K562 (cell line): Measurements from ENCODE around the gene GRIA1.

Experiments used
- BHLHE40 ChIP-seq: IDR thresholded peaks from 2 replicates; pipeline ENCODE4 v1.6.1; 2011; ENCODE audit warnings: low read length, improper control_type of control experiment
- CREM ChIP-seq: IDR thresholded peaks from 2 replicates; pipeline ENCODE4 v1.6.1; 2014; ENCODE audit warnings: antibody characterized with exemption, low read depth
- ERF ChIP-seq: fragments of 450-650 bp; formaldehyde crosslinking; IDR thresholded peaks from 2 replicates; pipeline ENCODE4 v1.4.0; 2020; ENCODE audit warnings: mild to moderate bottlenecking, mixed read lengths
- LEF1 ChIP-seq: fragments of 450-650 bp; IDR thresholded peaks from 2 replicates; pipeline ENCODE4 v1.6.1; 2016; ENCODE audit warnings: mild to moderate bottlenecking
- MYBL2 ChIP-seq, 2 experiments: fragments of 450-650 bp in 1 of 2; sonication (generic) in 1 of 2; formaldehyde crosslinking in 1 of 2; IDR thresholded peaks; 2 replicates each; pipeline versions ENCODE4 v1.6.1 to v1.8.1; 2017 to 2022; ENCODE audit warnings: borderline replicate concordance in 1 of 2, inconsistent platforms in 1 of 2, low read depth in 1 of 2, mild to moderate bottlenecking in 1 of 2, missing genetic modification reagents in 1 of 2, moderate library complexity in 1 of 2
- MYC ChIP-seq, 2 experiments: fragments of 250-450 bp in 1 of 2; sonication (Bioruptor Pico) in 1 of 2; IDR thresholded peaks; 2 replicates each; pipeline versions ENCODE4 v1.5.1 to v1.6.1; 2012 to 2021; ENCODE audit warnings: low read depth in 2 of 2, borderline replicate concordance in 1 of 2, improper control_type of control experiment in 1 of 2, low read length in 1 of 2, mild to moderate bottlenecking in 1 of 2, moderate library complexity in 1 of 2
- RCOR1 ChIP-seq, 2 experiments: IDR thresholded peaks; 2 replicates each; pipeline ENCODE4 v1.6.1; 2012; ENCODE audit warnings: low read depth in 2 of 2, low read length in 2 of 2, borderline replicate concordance in 1 of 2, improper control_type of control experiment in 1 of 2
- SREBF2 ChIP-seq: sonication (generic); formaldehyde crosslinking; IDR thresholded peaks from 2 replicates; pipeline ENCODE4 v1.4.0; 2020; ENCODE audit warnings: mild to moderate bottlenecking, missing genetic modification reagents
- ZNF217 ChIP-seq: sonication (generic); formaldehyde crosslinking; IDR thresholded peaks from 2 replicates; pipeline ENCODE4 v1.8.0; 2022; ENCODE audit warnings: mild to moderate bottlenecking, missing genetic modification reagents
- ZNF280B ChIP-seq: fragments of 250-450 bp; sonication (Bioruptor Pico); IDR thresholded peaks from 2 replicates; pipeline ENCODE4 v1.5.1; 2021; ENCODE audit warnings: mild to moderate bottlenecking
- ZNF830 ChIP-seq: fragments of 250-450 bp; sonication (Bioruptor Pico); IDR thresholded peaks from 2 replicates; pipeline ENCODE4 v1.5.0; 2021; ENCODE audit warnings: mild to moderate bottlenecking
- TF ChIP-seq, protein P1 (sequence below): fragments of 150-350 bp; IDR thresholded peaks from 2 replicates; pipeline ENCODE4 v1.6.1; 2014; ENCODE audit warnings: low read depth, mild to moderate bottlenecking, low read length, borderline replicate concordance
- TF ChIP-seq, protein P2 (sequence below), 3 experiments: IDR thresholded peaks in 2 of 3; conservative IDR thresholded peaks in 1 of 3; 2 replicates each; pipeline ENCODE4 v1.5.1; 2011 to 2012; ENCODE audit warnings: low read length in 3 of 3, mild to moderate bottlenecking in 3 of 3, control low read depth in 2 of 3, improper control_type of control experiment in 1 of 3, inconsistent platforms in 1 of 3, low read depth in 1 of 3, mixed read lengths in 1 of 3, moderate library complexity in 1 of 3; ENCODE audit not compliant: insufficient read depth in 2 of 3
- TF ChIP-seq, protein P3 (sequence below): sonication (generic); formaldehyde crosslinking; IDR thresholded peaks from 2 replicates; pipeline ENCODE4 v1.8.0; 2022; ENCODE audit warnings: mild to moderate bottlenecking, missing genetic modification reagents

GRCh38 chr5:153753645-153754432, 263.4 kb downstream of the GRIA1 start:
- TF ChIP-seq MYC (IDR thresholded peaks at IDR 0.05; ENCODE audit: low read depth, low read length) (no peak), MYC (CRISPR knock-in tag; IDR thresholded peaks at IDR 0.05; ENCODE audit: borderline replicate concordance, low read depth) (no peak), RCOR1 (IDR thresholded peaks at IDR 0.05; ENCODE audit: borderline replicate concordance in 1 of 2, low read depth in 2 of 2, low read length in 2 of 2) (no peak), BHLHE40 (no peak), ZNF280B (CRISPR knock-in tag) (no peak), ERF (CRISPR knock-in tag) (no peak), ZNF830 (CRISPR knock-in tag) (no peak), SREBF2 (CRISPR knock-in tag) (no peak), MYBL2 (IDR thresholded peaks at IDR 0.05; ENCODE audit: low read depth) (no peak), MYBL2 (CRISPR knock-in tag; IDR thresholded peaks at IDR 0.05; ENCODE audit: borderline replicate concordance) (no peak), ZNF217 (CRISPR knock-in tag) (no peak), CREM (no peak), LEF1 (no peak)
- TF ChIP-seq, protein P1, sequence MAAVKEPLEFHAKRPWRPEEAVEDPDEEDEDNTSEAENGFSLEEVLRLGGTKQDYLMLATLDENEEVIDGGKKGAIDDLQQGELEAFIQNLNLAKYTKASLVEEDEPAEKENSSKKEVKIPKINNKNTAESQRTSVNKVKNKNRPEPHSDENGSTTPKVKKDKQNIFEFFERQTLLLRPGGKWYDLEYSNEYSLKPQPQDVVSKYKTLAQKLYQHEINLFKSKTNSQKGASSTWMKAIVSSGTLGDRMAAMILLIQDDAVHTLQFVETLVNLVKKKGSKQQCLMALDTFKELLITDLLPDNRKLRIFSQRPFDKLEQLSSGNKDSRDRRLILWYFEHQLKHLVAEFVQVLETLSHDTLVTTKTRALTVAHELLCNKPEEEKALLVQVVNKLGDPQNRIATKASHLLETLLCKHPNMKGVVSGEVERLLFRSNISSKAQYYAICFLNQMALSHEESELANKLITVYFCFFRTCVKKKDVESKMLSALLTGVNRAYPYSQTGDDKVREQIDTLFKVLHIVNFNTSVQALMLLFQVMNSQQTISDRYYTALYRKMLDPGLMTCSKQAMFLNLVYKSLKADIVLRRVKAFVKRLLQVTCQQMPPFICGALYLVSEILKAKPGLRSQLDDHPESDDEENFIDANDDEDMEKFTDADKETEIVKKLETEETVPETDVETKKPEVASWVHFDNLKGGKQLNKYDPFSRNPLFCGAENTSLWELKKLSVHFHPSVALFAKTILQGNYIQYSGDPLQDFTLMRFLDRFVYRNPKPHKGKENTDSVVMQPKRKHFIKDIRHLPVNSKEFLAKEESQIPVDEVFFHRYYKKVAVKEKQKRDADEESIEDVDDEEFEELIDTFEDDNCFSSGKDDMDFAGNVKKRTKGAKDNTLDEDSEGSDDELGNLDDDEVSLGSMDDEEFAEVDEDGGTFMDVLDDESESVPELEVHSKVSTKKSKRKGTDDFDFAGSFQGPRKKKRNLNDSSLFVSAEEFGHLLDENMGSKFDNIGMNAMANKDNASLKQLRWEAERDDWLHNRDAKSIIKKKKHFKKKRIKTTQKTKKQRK: no peak
- TF ChIP-seq, protein P2, sequence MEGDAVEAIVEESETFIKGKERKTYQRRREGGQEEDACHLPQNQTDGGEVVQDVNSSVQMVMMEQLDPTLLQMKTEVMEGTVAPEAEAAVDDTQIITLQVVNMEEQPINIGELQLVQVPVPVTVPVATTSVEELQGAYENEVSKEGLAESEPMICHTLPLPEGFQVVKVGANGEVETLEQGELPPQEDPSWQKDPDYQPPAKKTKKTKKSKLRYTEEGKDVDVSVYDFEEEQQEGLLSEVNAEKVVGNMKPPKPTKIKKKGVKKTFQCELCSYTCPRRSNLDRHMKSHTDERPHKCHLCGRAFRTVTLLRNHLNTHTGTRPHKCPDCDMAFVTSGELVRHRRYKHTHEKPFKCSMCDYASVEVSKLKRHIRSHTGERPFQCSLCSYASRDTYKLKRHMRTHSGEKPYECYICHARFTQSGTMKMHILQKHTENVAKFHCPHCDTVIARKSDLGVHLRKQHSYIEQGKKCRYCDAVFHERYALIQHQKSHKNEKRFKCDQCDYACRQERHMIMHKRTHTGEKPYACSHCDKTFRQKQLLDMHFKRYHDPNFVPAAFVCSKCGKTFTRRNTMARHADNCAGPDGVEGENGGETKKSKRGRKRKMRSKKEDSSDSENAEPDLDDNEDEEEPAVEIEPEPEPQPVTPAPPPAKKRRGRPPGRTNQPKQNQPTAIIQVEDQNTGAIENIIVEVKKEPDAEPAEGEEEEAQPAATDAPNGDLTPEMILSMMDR (IDR thresholded peaks at IDR 0.05 in 2 of 3, conservative IDR thresholded peaks at IDR 0.05 in 1 of 3; ENCODE audit: insufficient read depth in 2 of 3, low read depth in 1 of 3, low read length in 3 of 3): no peak
- TF ChIP-seq, protein P3, sequence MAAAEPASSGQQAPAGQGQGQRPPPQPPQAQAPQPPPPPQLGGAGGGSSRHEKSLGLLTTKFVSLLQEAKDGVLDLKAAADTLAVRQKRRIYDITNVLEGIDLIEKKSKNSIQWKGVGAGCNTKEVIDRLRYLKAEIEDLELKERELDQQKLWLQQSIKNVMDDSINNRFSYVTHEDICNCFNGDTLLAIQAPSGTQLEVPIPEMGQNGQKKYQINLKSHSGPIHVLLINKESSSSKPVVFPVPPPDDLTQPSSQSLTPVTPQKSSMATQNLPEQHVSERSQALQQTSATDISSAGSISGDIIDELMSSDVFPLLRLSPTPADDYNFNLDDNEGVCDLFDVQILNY (CRISPR knock-in tag): no peak
